OCI-LY3 (cell line): ENCODE measurements around the gene FBXO36.
"Not testable (repeated sequence)": the region's sequence is repeated elsewhere in the genome, so short reads cannot be mapped to it uniquely, and the experiment has no call there.

ENCODE experiments used
- H2AFZ ChIP-seq: fragments of 200-600, 300-600 bp; shearing (Covaris generic); 2 replicates; pipeline ENCODE4 v1.6.0; 2014; ENCODE audit warnings: antibody characterized with exemption, low read depth, low read length
- H3K27ac ChIP-seq: fragments of 200-600, 300-600 bp; sonication (generic); 2 replicates; pipeline ENCODE4 v1.5.1; 2014; ENCODE audit warnings: mild to moderate bottlenecking, low read length, moderate library complexity, mixed read lengths
- H3K27me3 ChIP-seq: fragments of 200-600, 300-600 bp; sonication (generic); 2 replicates; pipeline ENCODE4 v1.6.1; 2014; ENCODE audit warnings: low read depth, low read length, mixed read lengths
- H3K36me3 ChIP-seq: fragments of 200-600, 300-600 bp; sonication (generic); replicated peaks from 2 replicates; pipeline ENCODE3; 2014; ENCODE audit warnings: low read depth, low read length, mixed read lengths
- H3K4me1 ChIP-seq: fragments of 300-600, 200-600 bp; sonication (generic); 2 replicates; pipeline ENCODE4 v1.6.1; 2014; ENCODE audit warnings: low read length, mixed read lengths
- H3K4me2 ChIP-seq: fragments of 200-600, 300-600 bp; sonication (generic); 2 replicates; pipeline ENCODE4 v1.6.1; 2014; ENCODE audit warnings: low read length, mixed read lengths
- H3K4me3 ChIP-seq: fragments of 300-600, 200-600 bp; sonication (generic); 2 replicates; pipeline ENCODE4 v1.5.1; 2014; ENCODE audit warnings: antibody characterized with exemption, mild to moderate bottlenecking, low read length, moderate library complexity
- H3K79me2 ChIP-seq: fragments of 300-600, 200-600 bp; shearing (Covaris generic); 2 replicates; pipeline ENCODE4 v1.6.1; 2014; ENCODE audit warnings: mild to moderate bottlenecking, low read length, mixed read lengths
- H3K9ac ChIP-seq: fragments of 300-600, 200-600 bp; shearing (Covaris generic); 2 replicates; pipeline ENCODE4 v1.6.0; 2014; ENCODE audit warnings: mild to moderate bottlenecking, low read length, moderate library complexity
- H3K9me3 ChIP-seq: fragments of 200-600, 300-600 bp; shearing (Covaris generic); 2 replicates; pipeline ENCODE4 v1.6.1; 2014; ENCODE audit warnings: low read length, mixed read lengths; ENCODE audit not compliant: insufficient read depth
- H4K20me1 ChIP-seq: fragments of 200-600, 300-600 bp; sonication (generic); 2 replicates; pipeline ENCODE4 v1.6.1; 2016; ENCODE audit warnings: low read length, mixed read lengths; ENCODE audit not compliant: insufficient read depth
- EZH2phosphoT487 ChIP-seq: fragments of 200-600 bp; shearing (Covaris generic); IDR thresholded peaks from 2 replicates; pipeline ENCODE4 v1.6.1; 2018; ENCODE audit warnings: antibody characterized with exemption, mixed run types, low read depth
- TF ChIP-seq, protein P1 (sequence below): fragments of 200-600, 300-600 bp; sonication (generic); IDR thresholded peaks from 2 replicates; pipeline ENCODE4 v1.5.1; 2014; ENCODE audit warnings: antibody characterized with exemption, low read length, low read depth

Gene FBXO36

DNA sequence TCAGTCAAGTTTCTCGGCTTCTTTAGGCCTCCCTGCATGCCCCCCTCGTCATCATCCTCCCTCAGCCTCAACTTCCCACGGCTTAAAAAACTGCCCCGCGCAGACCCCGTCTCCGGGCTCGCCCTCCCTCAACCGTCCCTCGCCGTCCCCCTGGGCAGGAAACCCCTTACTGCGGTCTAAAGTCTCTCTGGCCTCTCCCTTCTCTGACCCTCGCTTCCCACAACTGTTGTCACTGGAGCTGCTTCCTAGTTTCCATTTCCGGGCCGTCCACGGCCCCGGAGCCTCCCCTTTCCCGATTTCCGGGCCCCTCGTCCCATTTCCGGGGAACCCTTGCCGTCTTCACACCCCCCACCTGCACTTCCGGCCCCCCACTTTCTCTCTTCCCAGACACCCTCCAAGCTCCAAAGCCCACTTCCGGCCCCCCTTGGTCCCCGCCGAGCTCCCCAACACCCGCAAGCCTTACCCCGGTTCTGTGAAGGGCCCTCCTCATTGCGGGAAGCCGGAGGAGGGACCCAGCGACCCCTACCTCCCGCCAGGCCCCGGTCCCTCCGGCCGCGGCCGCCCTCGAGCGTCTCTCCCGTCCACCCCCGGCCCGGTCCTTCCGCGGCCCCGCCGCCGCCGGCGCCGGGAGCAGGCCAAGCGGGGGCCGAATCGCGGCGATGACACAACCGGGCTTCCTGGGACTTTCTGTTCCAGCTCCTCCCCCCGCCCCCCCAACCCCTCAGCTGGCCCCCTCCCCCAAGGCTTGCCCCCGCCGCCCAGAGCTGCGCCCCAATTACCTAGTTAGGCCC, 1.0 kb upstream of the FBXO36 start:
- Histone ChIP-seq H2AFZ (no peak overlapping the region; the same call in 1 of the 2 replicates), H3K9me3 (no peaks in the 10 kb centered on the region), H3K27ac (peak overlapping the region; percentile 88), H3K9ac (peak overlapping the region; percentile 98), H3K4me3 (peak overlapping the region; percentile 98), H3K27me3 (no peaks in the 10 kb centered on the region), H4K20me1 (peaks cover 21% of the 10 kb centered on the region), H3K4me2 (peak overlapping the region; percentile 94), H3K36me3 (peaks cover 8% of the 10 kb centered on the region), H3K79me2 (peaks cover 49% of the 10 kb centered on the region), H3K4me1 (peaks cover 9% of the 10 kb centered on the region; the same call in 1 of the 2 replicates)
- TF ChIP-seq, protein P1, sequence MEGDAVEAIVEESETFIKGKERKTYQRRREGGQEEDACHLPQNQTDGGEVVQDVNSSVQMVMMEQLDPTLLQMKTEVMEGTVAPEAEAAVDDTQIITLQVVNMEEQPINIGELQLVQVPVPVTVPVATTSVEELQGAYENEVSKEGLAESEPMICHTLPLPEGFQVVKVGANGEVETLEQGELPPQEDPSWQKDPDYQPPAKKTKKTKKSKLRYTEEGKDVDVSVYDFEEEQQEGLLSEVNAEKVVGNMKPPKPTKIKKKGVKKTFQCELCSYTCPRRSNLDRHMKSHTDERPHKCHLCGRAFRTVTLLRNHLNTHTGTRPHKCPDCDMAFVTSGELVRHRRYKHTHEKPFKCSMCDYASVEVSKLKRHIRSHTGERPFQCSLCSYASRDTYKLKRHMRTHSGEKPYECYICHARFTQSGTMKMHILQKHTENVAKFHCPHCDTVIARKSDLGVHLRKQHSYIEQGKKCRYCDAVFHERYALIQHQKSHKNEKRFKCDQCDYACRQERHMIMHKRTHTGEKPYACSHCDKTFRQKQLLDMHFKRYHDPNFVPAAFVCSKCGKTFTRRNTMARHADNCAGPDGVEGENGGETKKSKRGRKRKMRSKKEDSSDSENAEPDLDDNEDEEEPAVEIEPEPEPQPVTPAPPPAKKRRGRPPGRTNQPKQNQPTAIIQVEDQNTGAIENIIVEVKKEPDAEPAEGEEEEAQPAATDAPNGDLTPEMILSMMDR: no peak
- TF ChIP-seq EZH2phosphoT487: no peak

DNA sequence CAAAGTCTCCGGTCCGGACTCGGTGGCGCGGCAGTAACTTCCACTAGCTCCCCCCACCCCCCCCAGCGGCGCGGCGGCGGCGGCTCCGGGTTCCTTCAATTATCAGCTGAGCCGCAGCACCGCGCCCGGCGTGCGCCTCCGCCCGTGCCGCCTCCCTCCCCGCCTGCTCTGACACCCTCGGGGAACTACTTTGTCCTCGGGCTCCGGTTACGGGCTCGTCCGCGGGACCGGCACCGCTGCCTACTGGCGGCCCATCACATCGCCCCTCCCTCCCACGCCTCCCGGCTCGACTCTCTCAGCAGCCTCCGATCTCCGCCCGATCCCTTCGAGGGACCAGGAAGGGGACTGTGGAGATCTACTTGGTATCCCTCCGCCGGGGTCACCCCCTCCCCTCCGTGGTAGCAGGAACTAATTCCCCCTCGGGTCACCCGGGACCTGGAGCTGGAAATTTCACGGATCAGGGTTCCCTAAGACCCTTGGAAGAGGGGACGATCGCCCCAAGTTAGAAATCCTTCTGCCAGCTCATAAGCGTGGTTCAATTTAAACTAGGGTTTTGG, 333 bp upstream of the FBXO36 start, which contains the start of gene TRIP12:
TSS of gene TRIP12 (minus strand) at position 118 of the 557 bp plus-strand sequence. CDS start 41,930 bp downstream, outside the sequence.
- Histone ChIP-seq H3K36me3 (peaks cover 8% of the 10 kb centered on the region), H3K79me2 (peaks cover 43% of the 10 kb centered on the region), H3K27ac (peak within 1 kb of the TSS; percentile 88)

DNA sequence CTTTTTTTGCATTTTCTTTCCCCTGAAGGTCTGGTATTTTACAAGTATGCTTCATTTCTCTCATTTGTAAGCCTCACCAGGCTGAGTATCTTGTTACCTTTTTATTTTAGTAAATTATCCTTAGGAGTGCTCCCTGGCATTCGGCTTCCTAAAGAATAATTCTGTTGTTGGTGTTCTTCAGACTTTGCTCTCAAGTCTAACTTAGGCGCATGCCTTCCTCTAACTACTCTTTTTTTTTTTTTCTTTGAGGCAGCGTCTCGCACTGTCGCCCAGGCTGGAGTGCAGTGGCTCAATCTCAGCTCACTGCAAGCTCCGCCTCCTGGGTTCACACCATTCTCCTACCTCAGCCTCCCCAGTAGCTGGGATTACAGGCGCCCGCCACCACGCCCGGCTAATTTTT, 2.2 kb downstream of the FBXO36 start:
- H4K20me1 ChIP-seq, H3K27ac ChIP-seq, H3K4me2 ChIP-seq, H3K36me3 ChIP-seq, H3K9ac ChIP-seq, H3K4me1 ChIP-seq, H3K4me3 ChIP-seq, H3K9me3 ChIP-seq, H2AFZ ChIP-seq, H3K27me3 ChIP-seq: not testable (repeated sequence)
- peaks cover 20% of the 10 kb centered on the region for H3K79me2 ChIP-seq

More for the DNA sequence above, 333 bp upstream of the FBXO36 start, which contains the start of gene TRIP12:
- Histone ChIP-seq H3K4me2 (peak within 1 kb of the TSS; percentile 94), H3K9me3 (no peaks in the 10 kb centered on the region), H4K20me1 (peaks cover 20% of the 10 kb centered on the region), H3K4me3 (peak within 1 kb of the TSS; percentile 98), H3K9ac (peak within 1 kb of the TSS; percentile 98), H3K4me1 (peaks cover 9% of the 10 kb centered on the region; the same call in 1 of the 2 replicates), H2AFZ (peak within 1 kb of the TSS; percentile 94), H3K27me3 (no peaks in the 10 kb centered on the region)
- TF ChIP-seq, protein P1: no peak
- TF ChIP-seq EZH2phosphoT487: no peak

DNA sequence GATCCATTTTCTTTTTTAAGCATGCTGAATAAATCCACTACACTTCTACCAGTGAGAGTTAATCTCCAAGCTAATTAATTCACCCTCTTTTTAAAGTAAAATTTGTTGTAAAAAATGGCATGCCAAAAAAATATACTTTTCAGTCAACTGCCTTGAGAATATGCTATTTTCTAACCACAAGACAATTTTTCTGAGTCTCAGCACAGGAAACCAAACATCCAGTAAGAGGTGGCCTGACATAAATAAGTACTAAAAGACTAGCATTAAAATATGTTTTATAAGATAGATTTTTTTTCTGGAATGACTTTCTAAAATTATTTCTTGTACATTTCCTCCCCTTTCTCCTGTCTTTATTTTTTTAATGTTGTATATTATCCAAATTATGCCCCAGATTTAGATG, 2.9 kb downstream of the FBXO36 start:
- peaks cover 13% of the 10 kb centered on the region for H3K79me2 ChIP-seq
- no peak overlapping the region for H3K9ac ChIP-seq
- TF ChIP-seq EZH2phosphoT487: no peak
- TF ChIP-seq, protein P1: no peak
- peaks cover 3% of the 10 kb centered on the region; the same call in 1 of the 2 replicates for H3K4me1 ChIP-seq
- H3K27me3 ChIP-seq: no peaks in the 10 kb centered on the region
- no peak overlapping the region for H3K27ac ChIP-seq
- H3K36me3 ChIP-seq: no peaks in the 10 kb centered on the region
- H3K4me3 ChIP-seq: no peak overlapping the region
- no peak overlapping the region for H2AFZ ChIP-seq
- H3K9me3 ChIP-seq: no peaks in the 10 kb centered on the region
- H4K20me1 ChIP-seq: peaks cover under 1% of the 10 kb centered on the region
- H3K4me2 ChIP-seq: no peak overlapping the region
